Measurements from ENCODE around the gene CLSTN2. TPM values are rescaled to one million over a fixed set of nuclear protein-coding genes. Genes with fewer than 3 reads are reported as not detected.

CLSTN2 gene
- total RNA-seq, 2 donors from 2014 or later: 22.2 to 28.0 TPM

DNA sequence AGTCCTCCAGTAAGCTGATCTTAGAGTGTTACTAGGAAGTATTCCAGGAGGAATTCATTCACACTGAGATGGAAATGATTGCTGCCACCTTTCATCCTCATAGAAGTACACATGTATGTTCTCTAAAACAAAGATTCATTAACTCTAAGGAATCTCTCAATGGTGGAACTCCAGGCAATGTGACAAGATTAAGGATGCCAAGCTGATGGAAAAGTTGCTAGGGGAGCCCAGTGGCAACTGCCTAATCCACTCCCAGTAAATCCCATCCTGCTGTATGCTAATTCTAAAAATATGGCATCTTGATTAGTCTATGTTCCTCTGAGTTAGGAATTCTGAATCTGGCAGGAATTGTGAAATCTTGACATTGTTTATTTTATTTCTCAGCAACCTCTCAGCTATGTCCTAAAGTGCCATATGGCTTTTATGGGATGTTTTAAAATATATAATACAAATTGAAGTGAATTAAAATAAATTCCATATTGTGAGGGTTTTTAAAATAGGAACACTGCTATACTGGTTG, 532.9 kb downstream of the CLSTN2 start:
- DNase-seq (ENCODE audit: low spot score): no peak
- intact Hi-C loops (cut with DNase I): no loop called here

GRCh38 chr3:140468407-140468806, 533.4 kb downstream of the CLSTN2 start:
- intact Hi-C loops (cut with DNase I): no loop called here

DNA sequence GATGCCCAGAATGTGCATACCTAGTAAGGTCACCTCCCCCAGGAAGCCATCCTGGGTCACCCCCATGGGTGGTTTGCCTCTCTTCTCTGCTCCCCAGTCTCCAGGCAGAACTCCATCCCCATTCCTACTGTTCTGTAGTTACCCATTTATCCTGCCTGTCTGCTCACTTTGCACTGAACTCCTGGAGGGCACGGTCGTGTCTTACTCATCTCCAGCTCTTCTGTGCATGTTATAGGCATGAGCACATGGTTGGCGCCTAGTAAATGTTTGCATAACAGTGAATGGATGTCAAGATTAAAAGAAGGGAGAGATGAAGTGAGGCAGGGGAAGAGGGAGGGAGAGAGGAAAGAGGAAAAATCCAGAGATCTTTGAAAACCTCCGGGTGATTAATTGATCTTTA, 534.5 kb downstream of the CLSTN2 start:
- intact Hi-C loops (cut with DNase I): no loop called here
- no peak for DNase-seq (ENCODE audit: low spot score)

More at GRCh38 chr3:140468407-140468806, 533.4 kb downstream of the CLSTN2 start:
- DNase-seq (ENCODE audit: low spot score): no peak

GRCh38 chr3:140470211-140470610, 535.2 kb downstream of the CLSTN2 start:
- DNase-seq (ENCODE audit: low spot score): no peak
- intact Hi-C loops (cut with DNase I): no loop called here

DNA sequence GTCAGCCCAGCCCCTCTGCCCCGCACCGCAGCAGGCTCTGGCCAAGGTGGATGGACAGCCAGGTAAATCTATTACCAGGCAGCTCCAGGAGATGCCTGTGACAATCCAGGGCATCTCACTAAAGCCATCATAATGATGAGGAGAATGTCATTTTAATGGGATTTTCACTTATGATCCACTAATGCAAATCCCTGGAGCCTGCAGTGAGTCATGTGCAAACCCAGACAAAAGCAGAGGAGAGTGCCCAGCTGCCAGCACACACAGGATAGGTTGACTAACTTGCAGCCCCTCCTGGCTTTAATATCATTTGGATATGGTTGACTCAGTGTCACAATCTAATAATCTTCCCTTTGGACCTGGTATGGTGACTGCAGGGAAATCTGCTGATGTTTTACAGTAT, 536.0 kb downstream of the CLSTN2 start:
- intact Hi-C loops (cut with DNase I): no loop called here

DNA sequence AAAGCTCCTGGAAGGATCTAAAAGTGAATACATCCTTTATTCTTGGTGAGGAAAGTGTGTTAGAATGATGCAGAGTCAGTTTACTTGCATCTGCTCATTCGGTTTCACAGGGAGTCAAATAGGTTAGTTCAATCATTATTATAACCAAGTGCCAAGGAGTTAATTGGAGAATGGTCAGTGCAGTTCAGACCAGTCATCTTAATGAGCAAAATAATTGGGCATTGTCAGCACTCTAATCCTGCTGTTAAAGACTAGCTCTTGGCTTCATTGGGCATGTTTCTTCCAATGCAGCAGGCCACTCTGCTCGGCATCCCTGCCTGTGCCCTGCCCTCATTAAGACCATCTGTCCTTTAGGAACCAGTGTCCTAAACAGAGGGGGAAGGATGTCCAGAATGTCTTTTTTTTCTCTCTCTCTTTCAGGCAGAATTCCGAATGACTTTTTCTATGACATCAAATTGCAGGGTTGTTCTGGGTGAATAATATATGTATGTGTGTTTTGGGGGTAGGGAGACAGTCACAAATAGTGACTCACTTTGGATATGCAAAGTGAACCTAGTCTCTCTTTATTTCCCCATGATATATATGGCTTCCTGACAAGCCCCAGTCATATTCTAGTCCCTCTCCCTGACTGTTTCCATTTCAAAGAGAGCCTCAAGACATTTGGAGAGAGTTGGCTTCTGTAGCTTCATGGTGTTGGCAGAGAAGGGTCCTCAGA, 537.5 kb downstream of the CLSTN2 start:
- no peak for DNase-seq (ENCODE audit: low spot score)
- intact Hi-C loops (cut with DNase I): no loop called here

More for the DNA sequence above, 536.0 kb downstream of the CLSTN2 start:
- DNase-seq (ENCODE audit: low spot score): no peak

DNA sequence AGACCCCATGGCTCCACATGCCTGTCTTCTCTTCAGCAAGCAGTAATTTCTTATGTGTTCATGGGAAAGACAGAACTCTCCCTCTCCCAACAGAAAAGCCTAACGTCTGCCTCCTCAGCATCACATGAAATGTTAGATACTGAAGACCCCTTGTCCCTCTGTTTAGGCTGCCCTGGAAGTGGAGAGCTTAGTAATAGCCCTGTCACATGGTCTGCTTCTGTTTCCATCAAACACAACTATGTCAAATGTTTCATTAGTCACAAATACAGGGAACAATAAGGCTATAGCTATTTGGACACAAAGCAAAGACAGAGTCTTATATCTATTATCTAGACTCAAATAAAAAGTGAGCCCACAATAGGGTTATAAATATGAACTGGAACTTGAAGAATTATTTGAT, 552.6 kb downstream of the CLSTN2 start:
- intact Hi-C loops (cut with DNase I): no loop called here

DNA sequence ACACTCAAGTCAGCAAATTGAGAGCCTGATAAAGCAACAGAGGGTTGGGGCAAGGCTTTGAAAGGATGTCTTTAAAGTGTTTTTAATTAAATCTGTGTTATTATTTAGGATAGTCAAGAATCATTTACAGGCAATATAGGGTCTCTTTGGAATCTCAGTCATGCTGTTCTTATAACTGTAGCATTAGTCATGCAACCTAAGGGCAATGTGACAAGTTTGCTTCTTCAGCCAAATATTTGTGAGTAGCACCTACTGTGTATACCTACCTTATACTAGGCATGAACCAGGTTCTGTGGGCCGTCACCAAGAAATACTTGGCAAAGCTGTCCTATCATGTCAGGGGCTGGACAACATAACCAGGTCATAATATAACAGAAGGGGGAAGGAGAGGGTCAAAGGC, 558.3 kb downstream of the CLSTN2 start:
- intact Hi-C loops (cut with DNase I): no loop called here
- no peak for DNase-seq (ENCODE audit: low spot score)

More for the DNA sequence above, 552.6 kb downstream of the CLSTN2 start:
- DNase-seq (ENCODE audit: low spot score): no peak

DNA sequence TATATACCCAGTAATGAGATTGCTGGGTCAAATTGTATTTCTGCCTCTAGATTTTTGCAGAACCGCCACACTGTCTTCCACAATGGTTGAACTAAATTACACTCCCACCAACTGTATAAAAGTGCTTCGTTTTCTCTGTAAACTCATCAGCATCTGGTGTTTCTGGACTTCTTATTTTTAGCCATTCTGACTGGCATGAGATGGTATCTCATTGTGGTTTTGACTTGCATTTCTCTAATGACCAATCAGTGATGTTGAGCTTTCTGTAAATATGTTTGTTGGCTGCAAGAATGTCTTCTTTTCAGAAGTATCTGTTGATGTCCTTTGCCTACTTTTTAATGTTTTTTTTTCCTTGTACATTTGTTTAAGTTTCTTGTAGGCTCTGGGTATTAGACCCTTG, 560.0 kb downstream of the CLSTN2 start:
- intact Hi-C loops (cut with DNase I): no loop called here
- no peak for DNase-seq (ENCODE audit: low spot score)

DNA sequence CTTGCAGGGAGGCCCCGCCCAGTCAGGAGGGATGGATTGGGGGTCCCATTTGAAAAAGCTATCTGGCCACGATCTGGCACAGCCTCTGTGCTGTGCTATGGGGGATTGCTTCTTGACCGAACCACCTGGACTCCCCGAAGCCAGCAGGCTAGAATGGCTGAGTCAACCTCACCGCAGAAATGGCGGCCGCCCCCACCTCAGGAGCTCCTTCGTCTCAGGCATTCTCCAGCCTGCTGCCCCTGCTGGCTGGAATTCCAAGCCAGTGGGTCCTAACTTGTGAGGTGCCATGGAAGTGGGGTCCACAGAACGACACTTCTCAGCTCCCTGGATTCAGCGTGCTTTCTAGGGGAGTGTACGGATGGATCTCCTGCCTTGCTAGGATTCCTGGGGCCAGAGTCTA, 562.3 kb downstream of the CLSTN2 start:
- intact Hi-C loops (cut with DNase I): no loop called here
- no peak for DNase-seq (ENCODE audit: low spot score)

DNA sequence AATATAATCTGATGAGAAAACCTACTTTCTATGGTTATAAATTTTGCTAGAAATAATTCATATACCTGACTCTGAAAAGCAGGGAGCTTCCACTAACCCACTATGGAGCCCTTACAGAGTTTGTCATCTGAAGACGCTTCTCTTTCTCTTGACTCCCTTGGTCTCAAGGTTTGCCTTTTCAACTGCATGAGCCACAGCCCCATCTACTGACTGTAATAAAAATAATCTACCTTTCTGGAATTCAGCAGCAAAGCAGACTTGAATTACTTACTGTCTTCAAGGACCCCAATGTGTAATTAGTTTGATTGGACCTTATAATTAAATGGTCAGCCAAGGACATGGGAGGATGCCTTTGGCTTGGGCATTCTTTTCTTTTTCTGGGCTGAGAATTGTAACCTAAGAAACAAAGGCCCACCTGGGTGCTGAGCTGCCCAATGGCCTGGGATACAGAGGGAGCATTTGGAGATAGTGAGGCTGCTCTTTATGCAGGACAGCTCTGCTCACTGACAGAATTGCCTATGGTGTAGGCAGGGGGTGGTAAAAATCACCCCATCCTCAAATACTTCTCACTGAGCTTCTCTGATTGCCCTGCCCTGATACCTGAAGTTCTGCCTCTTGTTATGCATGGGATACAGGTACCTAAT, 564.3 kb downstream of the CLSTN2 start:
- DNase-seq (ENCODE audit: low spot score): no peak
- intact Hi-C loops (cut with DNase I): no loop called here

GRCh38 chr3:140500473-140500872, 565.5 kb downstream of the CLSTN2 start:
- intact Hi-C loops (cut with DNase I): no loop called here
- DNase-seq (ENCODE audit: low spot score): no peak

DNA sequence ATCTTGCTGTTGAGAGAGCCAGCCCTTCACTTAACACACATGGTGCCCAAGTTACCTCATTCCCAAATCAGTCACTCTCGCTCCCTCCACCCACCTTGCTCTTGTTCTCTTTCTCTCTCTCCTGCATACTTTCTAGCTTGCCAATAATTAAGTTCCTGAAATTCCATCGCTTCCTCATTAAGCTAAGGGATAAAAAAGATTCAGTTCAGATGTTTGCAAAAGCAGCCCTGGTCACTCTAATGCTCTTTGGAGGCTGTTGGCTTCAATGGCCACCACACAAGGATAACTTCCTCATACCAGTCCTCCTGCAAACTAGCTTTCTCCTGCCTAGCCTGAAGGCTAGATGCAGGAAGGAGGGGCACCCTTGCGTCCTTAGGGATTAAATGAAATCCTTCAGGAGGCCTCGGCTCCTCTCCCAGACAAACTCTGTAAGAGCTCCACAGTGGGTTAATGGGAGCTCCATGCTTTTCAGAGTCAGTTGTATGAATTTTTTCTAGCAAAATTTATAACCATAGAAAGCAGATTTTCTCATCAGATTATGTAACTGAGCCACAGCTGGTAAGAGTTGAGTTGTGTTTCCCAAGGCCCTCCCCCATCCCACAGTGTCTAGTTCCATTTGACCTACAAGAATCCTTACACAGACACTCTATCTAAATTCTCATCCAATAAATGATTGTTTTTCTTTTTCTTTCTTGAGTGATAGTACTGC, 566.2 kb downstream of the CLSTN2 start:
- DNase-seq (ENCODE audit: low spot score): no peak
- intact Hi-C loops (cut with DNase I): loop anchor here in 1 of 2 donors (1.0 kb wide), 1 partner anchor 39 kb away; no protein-coding TSS in a partner anchor

GRCh38 chr3:140501770-140502364, 566.9 kb downstream of the CLSTN2 start:
- DNase-seq (ENCODE audit: low spot score): no peak
- intact Hi-C loops (cut with DNase I): loop anchor here in 1 of 2 donors (1.0 kb wide), 1 partner anchor 38 kb away; no protein-coding TSS in a partner anchor

GRCh38 chr3:140505213-140505612, 570.2 kb downstream of the CLSTN2 start:
- intact Hi-C loops (cut with DNase I): no loop called here
- no peak for DNase-seq (ENCODE audit: low spot score)

DNA sequence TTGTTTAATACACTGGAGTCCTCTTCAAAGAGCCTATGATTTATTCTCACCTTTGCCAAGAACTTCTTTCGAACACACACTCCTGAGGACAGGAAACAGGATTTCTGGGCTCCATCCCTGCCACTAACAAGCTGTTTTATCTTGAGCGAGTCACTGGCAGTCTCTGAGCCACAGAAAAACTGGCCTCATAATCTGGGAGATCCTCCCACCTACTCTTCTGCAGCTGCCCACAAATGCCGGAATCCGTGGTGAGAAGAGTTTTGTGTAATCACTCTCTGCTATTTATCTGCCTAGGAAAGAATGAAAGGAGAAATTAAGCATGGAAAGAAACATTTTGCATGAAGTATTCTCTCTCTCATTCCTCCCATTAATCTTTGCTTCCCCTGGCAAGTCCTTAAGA, 570.9 kb downstream of the CLSTN2 start:
- DNase-seq (ENCODE audit: low spot score): no peak
- intact Hi-C loops (cut with DNase I): no loop called here

DNA sequence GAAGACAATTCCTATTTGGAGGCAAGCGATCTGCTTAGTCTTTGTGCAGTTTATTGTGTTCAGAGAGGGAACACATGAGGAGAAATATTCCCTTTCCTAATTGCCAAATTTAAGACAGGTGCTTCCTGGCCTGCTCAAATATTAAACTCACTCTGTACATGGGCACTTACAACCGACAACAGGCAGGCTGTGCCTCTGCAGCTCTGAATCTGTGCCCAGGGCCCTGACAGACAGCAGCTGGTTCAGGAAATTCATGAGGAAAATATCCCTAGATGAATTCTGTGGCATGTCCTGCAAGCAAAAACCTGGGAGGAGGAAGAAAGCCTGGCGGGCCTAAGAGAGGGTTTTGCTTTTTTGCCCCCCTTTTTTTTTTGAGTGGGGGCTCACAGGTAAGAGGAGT, 573.6 kb downstream of the CLSTN2 start:
- intact Hi-C loops (cut with DNase I): no loop called here
- DNase-seq (ENCODE audit: low spot score): no peak

- DNase-seq (ENCODE audit: low spot score): no peak
- intact Hi-C loops (cut with DNase I): no loop called here
These were observed 574.5 kb downstream of the CLSTN2 start for GRCh38 chr3:140509534-140509933.

- DNase-seq (ENCODE audit: low spot score): no peak
- intact Hi-C loops (cut with DNase I): no loop called here
These were observed 575.4 kb downstream of the CLSTN2 start for GRCh38 chr3:140510303-140510861.

Data from posterior vena cava (tissue), 2 donors.